Camera-type eye (tissue), 1 donor: ENCODE measurements around the gene RPL39L. TPM values are rescaled to one million over a fixed set of nuclear protein-coding genes. Genes with fewer than 3 reads are reported as not detected.

ENCODE experiments used
- total RNA-seq: library from RNA; depleted of rRNA; stranded (reverse); fragments of >200 nt; gene quantifications from one replicate; pipeline ENCODE4 v1.2.3, GENCODE V29; 2014

Gene RPL39L
- 7.1 TPM for total RNA-seq

DNA sequence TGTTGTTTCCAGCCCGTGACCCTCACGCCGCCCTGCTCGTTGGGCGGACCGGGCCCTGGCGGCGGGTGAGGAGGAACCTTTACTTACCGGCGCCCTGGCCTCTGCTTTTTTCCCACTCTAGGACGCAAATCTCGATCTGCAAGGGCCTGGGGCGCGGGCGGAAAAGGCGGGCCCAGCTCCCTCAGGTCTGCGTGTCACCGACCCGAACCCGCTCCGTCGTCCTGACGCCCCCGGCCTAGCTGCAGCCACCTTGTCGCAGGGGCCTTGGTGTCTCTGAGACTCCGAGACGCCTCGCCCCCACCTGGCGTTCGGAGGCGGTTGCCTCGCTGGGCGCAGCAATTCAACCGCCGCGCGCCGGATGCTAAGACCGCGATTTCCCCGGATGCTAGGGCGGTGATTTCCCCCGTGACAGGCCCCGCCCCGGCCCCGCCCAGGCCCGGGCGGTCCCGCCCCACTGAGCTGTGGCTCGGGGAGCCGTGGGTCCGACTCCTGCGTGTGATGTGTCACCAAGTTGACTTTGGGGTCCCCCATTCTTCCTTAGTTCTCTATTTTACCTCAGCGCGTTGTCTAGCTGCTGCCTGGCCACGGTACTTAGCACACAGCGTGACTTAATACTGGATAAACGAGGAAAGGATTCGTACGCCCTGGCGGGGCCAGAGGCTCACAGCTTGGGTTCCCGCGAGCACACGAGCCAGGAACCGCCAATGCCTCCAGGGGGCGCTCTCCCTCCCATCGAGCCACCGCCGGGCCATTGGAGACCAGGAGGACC lies at the start of gene RPL39L:
TSS of gene RPL39L (minus strand) at position 371 of the 769 bp plus-strand sequence. CDS start 18,196 bp downstream, outside the sequence.

Other genes with a start within 250 kb of the RPL39L start
- 18.1 TPM for gene ST6GAL1, start 209.0 kb downstream of the RPL39L start, total RNA-seq
- gene RTP1, start 58.0 kb upstream of the RPL39L start, total RNA-seq, result not detected
- gene MASP1, start 152.2 kb upstream of the RPL39L start, total RNA-seq, result 5.6 TPM
- 0.38 TPM for gene RTP4, start 228.9 kb upstream of the RPL39L start, total RNA-seq